Measurements from ENCODE around the gene NAB1.

Gene NAB1

DNA sequence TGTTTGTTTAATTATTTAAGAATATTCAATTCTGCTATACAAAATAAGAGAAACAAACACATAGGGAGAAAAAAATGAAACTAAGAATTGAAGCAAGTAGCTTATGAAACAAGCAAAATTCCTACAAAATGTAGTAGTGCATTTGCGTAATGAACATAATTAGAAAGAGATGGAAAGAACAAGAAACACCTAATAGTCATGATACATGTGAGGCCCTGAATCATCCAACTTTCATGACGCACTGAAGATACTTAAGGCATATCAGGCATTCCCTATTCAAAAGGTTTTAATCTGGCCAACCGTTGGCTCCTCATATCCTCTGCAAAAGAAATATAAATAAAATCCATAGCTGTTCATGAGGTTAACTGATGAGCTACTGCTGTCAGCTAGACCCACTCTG is 14.5 kb upstream of the NAB1 start:
- no peak for DNase-seq (ENCODE audit: low spot score)
- TF ChIP-seq, protein P1, sequence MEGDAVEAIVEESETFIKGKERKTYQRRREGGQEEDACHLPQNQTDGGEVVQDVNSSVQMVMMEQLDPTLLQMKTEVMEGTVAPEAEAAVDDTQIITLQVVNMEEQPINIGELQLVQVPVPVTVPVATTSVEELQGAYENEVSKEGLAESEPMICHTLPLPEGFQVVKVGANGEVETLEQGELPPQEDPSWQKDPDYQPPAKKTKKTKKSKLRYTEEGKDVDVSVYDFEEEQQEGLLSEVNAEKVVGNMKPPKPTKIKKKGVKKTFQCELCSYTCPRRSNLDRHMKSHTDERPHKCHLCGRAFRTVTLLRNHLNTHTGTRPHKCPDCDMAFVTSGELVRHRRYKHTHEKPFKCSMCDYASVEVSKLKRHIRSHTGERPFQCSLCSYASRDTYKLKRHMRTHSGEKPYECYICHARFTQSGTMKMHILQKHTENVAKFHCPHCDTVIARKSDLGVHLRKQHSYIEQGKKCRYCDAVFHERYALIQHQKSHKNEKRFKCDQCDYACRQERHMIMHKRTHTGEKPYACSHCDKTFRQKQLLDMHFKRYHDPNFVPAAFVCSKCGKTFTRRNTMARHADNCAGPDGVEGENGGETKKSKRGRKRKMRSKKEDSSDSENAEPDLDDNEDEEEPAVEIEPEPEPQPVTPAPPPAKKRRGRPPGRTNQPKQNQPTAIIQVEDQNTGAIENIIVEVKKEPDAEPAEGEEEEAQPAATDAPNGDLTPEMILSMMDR (IDR thresholded peaks at IDR 0.05; ENCODE audit: extremely low read depth, missing control alignments) = no peak

DNA sequence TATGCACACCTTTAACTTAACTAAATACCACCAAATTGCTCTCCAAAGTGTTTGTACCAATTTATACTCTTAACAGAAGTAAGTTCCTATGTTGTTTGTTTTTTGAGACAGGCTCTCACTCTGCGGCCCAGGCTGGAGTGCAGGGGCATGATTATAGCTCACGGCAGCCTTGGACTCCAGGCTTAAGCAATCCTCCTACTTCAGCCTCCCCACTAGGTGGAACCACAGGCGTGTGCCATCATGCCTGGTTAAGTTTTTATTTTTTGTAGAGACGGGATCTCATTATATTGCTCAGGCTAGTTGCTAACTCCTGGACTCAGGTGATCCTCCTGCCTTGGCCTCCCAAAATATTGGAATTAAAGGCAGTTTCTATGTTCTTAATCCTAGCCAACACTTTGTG is 13.1 kb upstream of the NAB1 start:
- no peak for DNase-seq (ENCODE audit: low spot score)
- TF ChIP-seq, protein P1 (IDR thresholded peaks at IDR 0.05; ENCODE audit: extremely low read depth, missing control alignments) = no peak

DNA sequence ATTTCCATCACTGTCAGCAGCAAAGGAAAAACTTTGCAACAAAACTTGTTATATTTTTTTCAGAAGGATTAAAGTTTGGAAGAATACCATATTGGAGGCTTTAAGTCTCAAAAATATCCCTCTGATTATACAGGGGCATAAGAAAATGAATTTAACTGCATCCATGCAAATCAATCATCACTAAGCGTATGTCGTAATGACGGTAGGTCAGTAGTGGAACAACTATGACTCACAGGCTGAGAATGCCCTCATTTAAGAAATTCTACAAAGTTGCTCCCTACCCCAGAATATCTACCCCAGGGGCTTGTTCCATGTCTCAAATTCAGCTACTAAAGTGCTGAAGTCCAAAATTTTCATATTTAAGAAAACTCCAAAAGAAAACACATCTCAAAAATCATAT is 12.5 kb upstream of the NAB1 start:
- no peak for DNase-seq (ENCODE audit: low spot score)
- TF ChIP-seq, protein P1 (IDR thresholded peaks at IDR 0.05; ENCODE audit: extremely low read depth, missing control alignments) = no peak

DNA sequence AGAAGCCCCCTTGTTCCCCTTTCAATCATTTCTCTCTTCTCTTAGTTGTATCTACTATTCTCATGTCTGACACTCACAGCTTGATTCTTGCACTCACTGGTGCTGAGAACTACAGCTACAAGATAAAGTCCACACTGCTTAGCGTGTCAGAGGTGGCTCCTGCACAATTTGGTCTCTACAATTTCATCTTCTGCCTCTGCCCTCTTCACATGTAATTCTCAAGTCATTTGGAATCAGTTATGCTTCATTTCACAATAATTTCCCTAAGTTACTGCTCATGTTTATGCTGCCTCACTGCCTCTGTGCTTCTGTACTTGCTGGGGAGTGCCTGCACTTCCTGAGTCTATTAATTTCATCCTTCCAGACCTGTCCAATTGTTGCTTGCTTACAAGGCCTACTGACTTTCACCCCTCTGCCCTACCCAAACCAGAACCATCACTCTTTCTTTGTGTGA is 11.6 kb upstream of the NAB1 start:
- no peak for DNase-seq (ENCODE audit: low spot score)
- TF ChIP-seq, protein P1 (IDR thresholded peaks at IDR 0.05; ENCODE audit: extremely low read depth, missing control alignments) = no peak

DNA sequence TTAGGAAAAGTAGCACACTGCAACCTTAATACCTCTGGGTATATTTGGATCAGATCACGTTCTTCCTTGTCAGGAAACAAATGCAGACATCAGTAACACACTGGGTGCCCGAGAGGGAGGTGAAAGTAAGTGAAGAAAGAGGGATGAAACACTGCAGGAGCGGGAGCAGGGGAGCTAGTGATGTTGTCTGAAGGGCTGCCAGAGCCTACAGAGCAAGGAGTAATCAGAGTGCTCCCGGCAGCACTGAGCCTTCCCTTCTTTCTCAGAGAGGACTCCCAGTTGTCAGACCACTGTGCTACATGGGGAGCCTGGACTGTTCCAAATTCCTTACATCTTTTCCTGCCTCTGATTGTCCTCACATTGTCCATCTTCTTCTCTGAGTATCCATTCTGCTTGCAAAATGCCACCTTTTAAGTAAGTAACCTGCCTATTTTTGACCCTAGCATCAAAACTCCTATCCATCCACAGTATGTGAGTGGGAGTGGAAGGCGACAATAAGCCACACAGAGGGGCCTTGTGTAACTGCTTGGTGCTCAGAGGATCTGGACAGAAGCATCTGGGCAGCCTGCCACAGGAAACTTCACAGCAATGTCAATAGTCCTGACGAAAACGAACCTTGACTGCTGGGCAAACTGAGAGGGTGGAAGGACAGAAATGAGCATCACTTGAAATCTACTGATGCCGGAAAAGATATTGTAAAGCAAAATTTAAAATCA is 10.8 kb upstream of the NAB1 start:
- TF ChIP-seq, protein P1 (IDR thresholded peaks at IDR 0.05; ENCODE audit: extremely low read depth, missing control alignments) = no peak
- DNase-seq (ENCODE audit: low spot score) = no peak

DNA sequence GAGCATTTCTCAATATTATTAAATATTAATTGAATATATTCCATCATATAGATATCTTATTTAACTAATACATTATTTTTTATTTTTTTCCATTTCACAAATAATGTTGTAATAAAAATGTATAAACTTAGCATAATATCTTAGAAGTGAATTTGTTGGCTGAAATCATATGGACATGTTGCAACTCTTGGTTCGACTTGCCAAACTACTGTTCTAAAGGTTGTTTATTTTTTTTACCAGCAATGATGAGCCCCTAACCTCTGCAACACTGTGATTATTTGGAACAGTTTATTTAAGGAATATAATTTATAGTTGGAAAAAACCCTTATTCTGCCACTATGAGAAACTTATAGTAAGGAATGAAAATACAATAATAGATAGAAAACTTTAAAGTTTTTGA is 8.8 kb upstream of the NAB1 start:
- DNase-seq (ENCODE audit: low spot score) = no peak
- TF ChIP-seq, protein P1 (IDR thresholded peaks at IDR 0.05; ENCODE audit: extremely low read depth, missing control alignments) = no peak

DNA sequence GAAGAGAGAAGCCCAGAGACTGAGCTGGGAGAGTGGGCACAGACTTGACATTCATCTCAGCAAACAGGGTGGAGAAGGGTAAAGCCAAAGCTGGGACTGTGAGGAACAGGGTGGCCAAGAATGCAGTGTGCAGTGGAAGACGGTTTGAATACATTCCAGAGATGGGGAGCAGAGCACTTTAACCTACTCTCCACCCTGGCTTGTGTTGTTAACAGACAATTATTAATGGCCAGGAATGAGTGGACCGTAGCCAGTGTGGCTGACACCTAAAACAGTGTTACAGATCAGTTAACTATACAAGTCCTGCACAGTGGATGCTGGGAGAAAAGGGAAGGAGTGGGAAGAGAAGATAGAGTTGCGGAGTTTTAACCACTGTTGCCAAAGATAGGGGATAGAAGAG is 7.4 kb upstream of the NAB1 start:
- DNase-seq (ENCODE audit: low spot score) = no peak
- TF ChIP-seq, protein P1 (IDR thresholded peaks at IDR 0.05; ENCODE audit: extremely low read depth, missing control alignments) = no peak

Data from GM20000 (cell line).